GM21367 (cell line): ENCODE measurements around the gene PCDH9.

ENCODE experiments used
- ATAC-seq: cut with Tn5 transposase; IDR thresholded peaks from one replicate; pipeline ENCODE4 v1.9.1; 2021; ENCODE audit not compliant: unreplicated experiment

Gene PCDH9

GRCh38 chr13:66424422-66424821 lies 805.7 kb downstream of the PCDH9 start:
- no peak for ATAC-seq

DNA sequence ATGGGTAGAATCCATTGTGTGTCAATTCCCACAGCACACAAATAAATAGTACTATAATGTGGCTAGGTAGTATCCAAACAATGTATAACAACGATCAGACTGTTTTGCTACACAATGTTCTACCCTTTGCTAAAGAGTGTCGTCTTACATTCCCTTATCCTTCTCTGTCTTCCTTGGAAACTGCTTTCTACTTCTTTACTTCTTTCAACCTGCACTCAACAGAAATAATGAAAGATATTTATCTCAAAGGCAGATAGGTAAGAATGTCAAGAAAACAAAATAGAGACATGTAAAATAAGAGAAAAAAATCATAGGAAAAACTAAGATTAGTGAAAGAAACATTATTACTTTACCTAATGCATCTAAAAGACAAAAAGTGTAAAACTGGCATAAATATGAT lies 814.7 kb downstream of the PCDH9 start:
- no peak for ATAC-seq

DNA sequence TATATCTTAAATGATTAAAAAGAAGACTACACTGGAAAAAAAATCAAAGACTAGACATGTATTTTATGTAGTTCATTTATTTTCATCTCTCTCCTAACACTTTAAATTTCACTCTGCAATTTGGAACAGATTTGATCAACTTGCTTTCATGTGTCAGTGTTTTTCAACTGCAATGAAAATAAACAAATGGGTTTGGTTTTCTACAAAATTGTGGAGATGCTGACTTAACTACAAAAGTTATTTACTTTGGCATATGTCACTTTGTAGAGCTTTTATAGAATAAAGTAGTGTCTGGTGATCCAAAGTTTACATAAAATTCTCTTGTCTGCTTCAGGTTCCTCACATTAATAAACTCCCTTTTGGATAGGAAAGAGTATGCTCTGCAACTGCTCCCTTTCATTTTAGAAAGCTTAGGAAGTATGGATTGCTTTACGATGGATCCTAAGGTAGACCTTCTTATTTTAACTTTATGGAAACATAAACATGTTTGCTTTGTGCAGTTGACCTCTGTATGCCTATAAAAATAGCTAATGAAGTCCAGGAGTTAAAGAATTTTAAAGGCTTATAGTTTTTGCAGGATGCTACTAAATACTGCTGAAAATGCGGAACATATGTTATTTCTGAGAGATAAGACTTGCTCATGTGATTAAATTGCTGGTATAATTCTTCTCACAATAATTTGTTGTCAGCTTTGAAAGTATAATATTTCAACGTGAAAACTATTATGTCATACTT lies 815.9 kb downstream of the PCDH9 start:
- no peak for ATAC-seq

- no peak for ATAC-seq
Observed at GRCh38 chr13:66410314-66410713, 819.8 kb downstream of the PCDH9 start.

DNA sequence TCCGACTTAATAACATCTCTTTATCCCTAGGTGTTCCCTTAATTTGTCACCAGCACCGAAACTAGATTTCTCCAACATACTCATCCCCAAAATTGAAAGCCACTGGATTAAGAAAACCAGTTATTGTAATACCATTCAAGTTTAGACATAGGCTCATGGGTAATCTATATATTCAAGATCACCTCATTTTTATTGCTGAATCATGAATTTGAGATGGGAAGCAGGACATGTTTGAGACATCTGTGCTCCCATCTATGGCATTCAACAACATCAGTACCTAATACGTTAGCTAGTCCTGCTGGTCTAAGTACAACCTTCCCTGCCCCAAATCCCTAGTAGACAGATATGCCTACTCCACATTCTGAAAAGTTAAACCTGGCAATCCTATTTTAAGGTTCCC lies 820.6 kb downstream of the PCDH9 start:
- ATAC-seq: no peak

DNA sequence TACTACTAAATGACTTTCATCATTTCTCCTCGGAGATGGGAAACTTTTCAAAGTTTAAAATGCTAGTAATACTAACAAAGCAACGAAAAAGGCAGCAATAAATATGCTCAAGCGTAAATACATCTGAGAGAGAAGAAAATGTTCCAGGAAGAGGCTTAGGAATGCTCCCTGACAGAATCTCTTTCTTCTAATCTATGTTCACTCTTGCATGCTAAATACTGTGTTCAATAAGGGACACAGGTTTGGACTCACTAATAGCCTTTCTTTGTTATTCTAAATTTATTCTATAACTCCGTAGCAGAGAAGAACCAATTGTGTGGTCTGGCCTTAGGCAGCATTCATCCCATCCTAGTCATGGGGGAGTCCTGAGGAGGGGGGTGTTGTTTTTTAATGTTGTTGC lies 823.0 kb downstream of the PCDH9 start:
- ATAC-seq: no peak

DNA sequence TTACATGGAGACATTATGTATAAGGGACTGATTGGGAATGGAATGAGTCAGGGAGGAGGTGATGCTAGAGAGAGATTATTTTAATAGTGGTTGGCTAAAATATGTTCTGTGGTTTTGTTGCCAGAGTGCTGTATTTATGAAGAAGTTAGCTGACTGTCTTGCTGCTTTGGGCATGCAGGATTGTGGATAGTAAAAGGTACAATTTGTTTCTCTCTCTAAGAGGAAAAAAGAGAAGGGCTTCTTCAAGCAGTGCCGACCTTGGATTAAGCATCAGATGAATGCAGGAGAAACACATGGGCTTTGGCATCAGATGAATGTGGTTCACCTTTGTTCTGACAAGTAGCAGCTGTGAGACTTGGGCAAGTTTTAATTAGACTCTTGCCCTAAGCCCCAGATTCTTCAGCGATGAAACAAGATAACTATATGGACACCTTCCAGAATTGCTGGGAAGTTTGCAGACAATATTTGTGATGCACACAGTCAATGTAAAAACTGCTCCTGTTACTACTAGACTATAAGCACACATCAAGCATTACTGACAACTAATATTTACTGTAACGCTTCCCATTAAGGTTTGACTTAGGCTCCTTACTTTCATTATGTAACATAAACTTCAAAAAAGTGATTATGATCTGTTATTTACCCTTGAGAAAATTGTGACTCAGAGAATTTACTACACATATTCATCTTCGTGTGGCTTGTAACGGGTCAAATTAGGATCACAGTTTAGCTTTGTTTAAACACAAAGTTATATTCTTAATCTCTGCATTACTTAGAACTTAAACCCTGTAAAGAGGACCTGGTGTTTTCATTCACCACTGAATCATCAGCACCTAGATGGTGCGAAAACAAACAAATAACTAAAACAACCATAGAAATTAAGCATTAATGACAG lies 824.0 kb downstream of the PCDH9 start:
- no peak for ATAC-seq

GRCh38 chr13:66402546-66402945 lies 827.6 kb downstream of the PCDH9 start:
- ATAC-seq: no peak

- no peak for ATAC-seq
Observed at GRCh38 chr13:66402066-66402465, 828.1 kb downstream of the PCDH9 start.

DNA sequence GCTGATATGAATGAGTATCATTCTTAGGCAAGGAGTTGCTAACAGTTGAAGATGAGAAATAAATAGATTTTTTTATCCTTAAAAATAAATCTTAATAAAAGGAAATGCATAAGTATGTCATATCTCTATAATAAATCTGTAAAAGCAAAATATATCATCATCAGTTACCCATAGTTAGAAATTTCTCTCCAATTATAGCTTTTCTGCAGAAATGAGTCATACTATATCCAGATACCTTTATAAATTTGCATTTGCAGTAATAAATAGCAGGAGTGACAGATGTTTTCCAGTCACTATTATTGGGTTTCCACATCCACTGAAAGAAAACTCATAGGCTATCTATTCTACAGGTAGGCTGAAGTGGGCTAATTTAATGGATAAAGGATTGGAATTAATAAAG lies 829.8 kb downstream of the PCDH9 start:
- no peak for ATAC-seq

DNA sequence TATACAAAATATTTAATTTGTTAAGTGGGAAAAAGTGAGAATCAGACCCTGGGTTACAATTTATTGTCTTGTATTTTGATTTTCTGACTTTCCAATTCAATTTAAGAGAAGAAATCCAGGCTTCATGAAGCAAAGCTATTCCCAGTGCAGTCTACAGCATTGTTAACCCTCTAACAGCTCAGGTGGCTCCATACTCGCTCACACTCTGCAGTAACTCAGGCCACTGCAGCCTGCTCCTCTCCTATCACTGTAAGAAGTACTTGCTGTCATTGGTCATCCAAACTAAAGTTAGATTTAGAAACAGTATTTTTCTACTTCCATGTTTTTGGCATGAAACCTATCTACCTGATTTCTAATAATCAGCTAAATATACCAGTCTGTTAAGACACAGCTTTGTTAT lies 830.3 kb downstream of the PCDH9 start:
- no peak for ATAC-seq

- ATAC-seq: no peak
Observed at GRCh38 chr13:66397133-66397532, 833.0 kb downstream of the PCDH9 start.

DNA sequence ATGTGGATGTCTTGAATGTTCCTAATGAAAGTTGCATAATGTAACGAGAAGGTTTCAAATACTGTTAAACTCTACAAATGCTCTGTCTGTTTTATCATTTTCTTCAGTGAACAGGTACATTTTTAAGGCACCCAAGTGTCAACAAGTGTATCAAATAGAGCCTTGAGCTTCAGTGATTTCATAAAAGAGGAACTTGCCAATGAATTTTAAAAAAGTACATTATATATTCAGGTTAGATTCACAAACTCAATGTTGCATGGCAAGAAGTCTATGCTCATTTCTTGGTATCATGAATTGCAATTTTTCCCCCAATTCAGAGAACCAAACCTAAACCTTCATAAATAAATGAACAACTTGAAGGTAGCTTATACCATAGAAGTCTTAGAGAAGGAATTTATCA lies 838.8 kb downstream of the PCDH9 start:
- no peak for ATAC-seq

- ATAC-seq: no peak
Observed at GRCh38 chr13:66378894-66379293, 851.2 kb downstream of the PCDH9 start.

DNA sequence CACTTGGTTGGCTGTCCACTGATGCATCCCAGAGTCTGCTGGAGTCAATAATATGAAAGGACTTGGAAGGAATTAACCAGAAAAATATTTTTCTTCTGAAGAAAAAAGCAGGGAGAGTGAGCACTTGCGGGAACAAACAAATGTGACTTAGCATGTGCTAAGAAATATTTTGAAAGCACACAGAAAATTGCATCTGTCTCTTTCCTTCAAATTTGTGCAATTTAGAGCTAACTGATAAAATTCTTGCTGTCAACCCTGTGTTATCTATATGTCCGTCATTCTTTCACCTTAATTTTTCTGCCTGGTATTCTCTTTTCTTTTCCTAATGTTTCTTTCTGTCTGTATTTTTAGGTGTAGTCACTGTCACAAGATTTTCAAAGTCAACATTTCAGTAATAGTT lies 852.6 kb downstream of the PCDH9 start:
- no peak for ATAC-seq

- ATAC-seq: no peak
Observed at GRCh38 chr13:66375756-66376155, 854.4 kb downstream of the PCDH9 start.

DNA sequence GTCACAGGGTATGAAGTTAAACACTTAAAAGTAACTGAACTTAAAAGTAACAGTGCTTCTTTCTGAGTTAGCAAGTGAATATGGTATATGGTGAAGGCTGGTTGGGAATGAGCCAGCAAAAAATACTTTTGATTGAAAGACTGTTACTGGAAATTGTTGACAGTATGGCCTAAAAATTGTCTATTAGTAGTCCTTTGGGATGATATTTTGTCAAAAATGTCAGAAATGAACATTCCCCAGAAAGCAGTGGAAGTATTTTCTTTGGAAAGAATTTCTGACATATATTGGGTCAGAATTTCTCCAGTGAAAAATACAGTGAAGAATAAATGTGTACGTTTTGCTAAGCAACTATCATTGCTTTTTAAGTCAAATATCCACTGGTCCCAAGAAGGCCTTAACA lies 860.5 kb downstream of the PCDH9 start:
- ATAC-seq: no peak

DNA sequence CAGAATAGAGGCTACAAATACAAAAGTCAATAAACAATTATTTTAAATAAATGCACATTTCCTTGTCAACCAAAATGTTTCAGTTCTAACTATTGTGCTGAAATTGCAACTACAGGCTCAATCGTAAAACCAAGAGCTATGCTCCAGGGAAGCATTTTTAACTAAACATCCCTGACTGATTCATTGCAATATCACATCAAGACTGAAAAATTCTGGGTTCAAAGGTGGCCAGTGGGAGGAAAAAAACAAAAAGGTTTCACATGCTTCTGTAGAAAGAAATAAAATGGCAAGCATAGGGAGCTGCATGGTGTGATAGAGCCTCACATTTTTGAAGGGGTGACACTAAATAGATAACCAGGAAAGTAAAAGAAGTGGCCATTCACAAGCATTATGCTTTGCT lies 862.8 kb downstream of the PCDH9 start:
- no peak for ATAC-seq

- no peak for ATAC-seq
Observed at GRCh38 chr13:66365101-66365500, 865.0 kb downstream of the PCDH9 start.

- no peak for ATAC-seq
Observed at GRCh38 chr13:66364346-66364745, 865.8 kb downstream of the PCDH9 start.

DNA sequence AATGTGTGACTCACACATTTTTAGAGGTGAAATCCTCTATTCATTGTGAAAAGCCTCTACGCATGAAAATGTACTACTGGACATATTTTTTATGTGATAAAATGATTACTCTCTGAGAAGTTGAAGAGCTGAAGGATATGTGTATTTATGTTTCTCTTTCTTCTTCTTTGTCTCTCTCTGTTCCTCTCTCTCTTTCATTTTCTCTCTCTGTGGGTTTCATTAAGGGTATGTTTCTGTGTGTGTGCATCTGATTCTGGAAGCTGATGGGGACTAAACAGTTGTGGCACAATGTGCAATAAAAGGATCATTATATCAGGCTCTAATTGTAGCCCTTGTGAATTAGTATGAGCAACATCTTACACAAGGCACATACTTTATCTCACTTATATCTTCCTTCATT lies 867.7 kb downstream of the PCDH9 start:
- no peak for ATAC-seq

GRCh38 chr13:66359910-66360552 lies 870.1 kb downstream of the PCDH9 start:
- no peak for ATAC-seq
